ENCODE data around the gene SHCBP1. TPM values are rescaled to one million over a fixed set of nuclear protein-coding genes. Genes with fewer than 3 reads are reported as not detected.

The SHCBP1 gene
- total and polyA plus RNA-seq, 10 of the 15 experiments (the other 5 are each of a cell fraction or from before 2014, with no cell fraction given) = 9.5 to 73.3 (median 30.2) TPM

- TF ChIP-seq CUX1 (IDR thresholded peaks at IDR 0.05; ENCODE audit: insufficient replicate concordance, low read depth, low read length) (no peak), KDM1A (IDR thresholded peaks at IDR 0.05; ENCODE audit: borderline replicate concordance) (no peak)
Observed at GRCh38 chr16:46558018-46558417, 63.2 kb downstream of the SHCBP1 start (continued).

DNA sequence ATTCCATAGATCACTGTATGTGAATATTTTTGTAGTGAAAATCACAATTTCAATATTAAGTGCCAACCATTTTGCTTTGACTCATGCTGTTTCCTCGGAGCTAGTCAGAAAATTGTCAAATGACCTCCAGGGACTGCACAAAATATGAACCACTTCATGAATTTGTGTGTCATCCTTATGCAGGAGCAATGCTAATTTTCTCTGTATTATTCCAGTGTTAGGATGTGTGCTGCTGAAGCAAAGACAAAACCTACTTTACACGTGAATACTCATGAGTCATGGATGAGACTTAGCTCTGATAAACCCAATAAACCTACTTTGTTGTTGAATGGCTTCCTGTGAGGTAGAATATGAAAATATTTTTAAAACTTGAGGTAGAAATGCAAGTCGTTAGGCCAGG, 65.2 kb downstream of the SHCBP1 start:
- WGBS (ENCODE audit: insufficient coverage, insufficient replicate concordance, low lambda C conversion rate, missing lambda C conversion rate) = 12% methylated on average over 3 of the region's 3 CpGs
- no peak for TF ChIP-seq MEF2A (IDR thresholded peaks at IDR 0.05; ENCODE audit: insufficient read depth, low read depth, low read length)
- no peak for TF ChIP-seq CTCF (IDR thresholded peaks at IDR 0.05 in 2 of 3, conservative IDR thresholded peaks at IDR 0.05 in 1 of 3; ENCODE audit: control insufficient read depth in 2 of 3, extremely low read depth in 1 of 3, insufficient read depth in 1 of 3, low read depth in 3 of 3, low read length in 3 of 3)
- Histone ChIP-seq H3K36me3 (ENCODE audit: control insufficient read depth in 2 of 2, insufficient read depth in 2 of 2, low read length in 1 of 2) (no peaks in the 10 kb centered on the region), H2AFZ (ENCODE audit: control insufficient read depth, low read depth, low read length) (no peak overlapping the region), H3K4me2 (ENCODE audit: control insufficient read depth, insufficient read depth) (no peak overlapping the region), H3K27me3 (replicated peaks in 1 of 2; ENCODE audit: control insufficient read depth in 2 of 2, insufficient read depth in 2 of 2, low read length in 1 of 2) (no peaks in the 10 kb centered on the region), H3K4me1 (ENCODE audit: control insufficient read depth, insufficient read depth, low read length) (no peaks in the 10 kb centered on the region), H3K9ac (ENCODE audit: control insufficient read depth, insufficient read depth, low read length) (no peak overlapping the region), H3K4me3 (no peak overlapping the region), H4K20me1 (ENCODE audit: control insufficient read depth, insufficient read depth) (no peaks in the 10 kb centered on the region), H3K79me2 (ENCODE audit: control insufficient read depth, insufficient read depth, low read length) (no peaks in the 10 kb centered on the region), H3K27ac (ENCODE audit: control insufficient read depth, insufficient read depth) (no peak overlapping the region), H3K9me3 (replicated peaks; ENCODE audit: control insufficient read depth, insufficient read depth, low read length) (no peaks in the 10 kb centered on the region)
- in situ Hi-C loops (cut with MboI) = no loop called here
- intact Hi-C loops (cut with micrococcal nuclease; ENCODE audit: unreplicated experiment) = loop anchor here (2.0 kb wide), 1 partner anchor 373 kb away; no protein-coding TSS in a partner anchor
- CTCF ChIA-PET = interaction anchor here (1.2 to 4.0 kb wide), 4 partner anchors 47 to 1611 kb away, joined by 3 to 47 read pairs (median 4); no protein-coding TSS in a partner anchor
- RAD21 ChIA-PET (ENCODE audit: unreplicated experiment) = interaction anchor here (1.0 to 1.1 kb wide), 2 partner anchors 65 to 353 kb away, joined by 3 read pairs; partner anchors contain the start of gene SHCBP1
- no peak for DNase-seq (ENCODE audit: low read depth, low spot score)
- no TSS peak for BruUV-seq (replicated peaks)
- no peak for FAIRE-seq
- POLR2A ChIA-PET = interaction anchor here (0.6 kb wide), 1 partner anchor 298 kb away, joined by 3 read pairs; no protein-coding TSS in a partner anchor
- ATAC-seq = no peak
- SMC1A ChIA-PET (ENCODE audit: uncharacterized antibody, unreplicated experiment) = interaction anchor here (0.8 to 3.4 kb wide), 3 partner anchors 51 to 60 kb away, joined by 3 to 13 read pairs (median 3); no protein-coding TSS in a partner anchor
